Measurements from ENCODE around the gene CXCL16.

The CXCL16 gene

DNA sequence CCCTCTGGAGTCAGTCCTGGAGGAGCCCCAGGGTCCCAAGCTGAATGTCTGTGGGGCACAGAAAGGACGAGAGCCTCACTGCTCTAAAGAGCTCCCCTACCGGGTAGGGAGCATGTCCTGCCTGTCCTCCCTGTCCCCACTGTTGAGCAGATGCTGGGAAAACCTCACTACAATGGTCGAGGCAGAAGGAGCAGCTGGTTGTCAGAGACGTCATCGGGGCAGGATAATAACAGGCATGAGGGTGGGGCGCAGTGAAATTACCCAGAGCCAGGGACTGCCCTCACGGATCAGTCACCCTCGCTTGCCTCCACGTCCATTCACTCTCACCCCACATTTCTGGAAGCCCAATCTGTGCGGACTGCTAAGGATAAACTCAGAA lies 32.5 kb upstream of the CXCL16 start:
- Histone ChIP-seq H3K36me3 (ENCODE audit: control insufficient read depth, insufficient read depth, low read length) (no peaks in the 10 kb centered on the region), H3K9me3 (ENCODE audit: control insufficient read depth, low read length) (no peaks in the 10 kb centered on the region)
- WGBS, 2 experiments (ENCODE audit: insufficient coverage in 2 of 2) = 78 to 81% methylated on average over 7 to 8 of the region's 10 CpGs

DNA sequence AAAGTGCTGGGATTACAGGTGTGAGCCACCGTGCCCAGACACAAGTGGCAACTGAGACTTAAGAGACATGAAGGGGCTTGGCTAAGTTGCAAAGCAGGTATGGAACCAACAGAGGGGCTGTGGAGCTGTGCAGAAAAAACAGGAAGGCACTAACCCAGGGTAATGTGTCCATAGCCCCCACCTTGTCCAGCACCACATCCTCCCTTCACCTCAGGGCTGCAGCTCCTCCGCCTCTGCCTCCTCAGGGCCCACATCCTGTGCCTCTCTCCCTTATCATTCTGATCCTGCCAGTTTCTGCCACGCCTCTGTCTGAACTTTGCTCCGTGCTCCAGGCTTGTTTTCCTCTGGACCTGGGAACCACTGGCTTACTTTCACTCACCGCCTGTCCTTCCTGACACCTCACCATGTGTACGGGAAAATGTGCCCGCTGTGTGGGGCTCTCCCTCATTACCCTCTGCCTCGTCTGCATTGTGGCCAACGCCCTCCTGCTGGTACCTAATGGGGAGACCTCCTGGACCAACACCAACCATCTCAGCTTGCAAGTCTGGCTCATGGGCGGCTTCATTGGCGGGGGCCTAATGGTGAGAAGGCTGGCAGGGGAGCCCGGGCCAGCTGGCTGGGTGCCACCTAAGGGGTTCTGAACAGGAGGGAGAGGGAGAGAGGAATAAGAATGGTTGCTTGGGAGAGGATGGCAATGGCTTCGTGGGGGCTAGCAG lies 31.9 kb upstream of the CXCL16 start, which contains the start of gene TM4SF5:
Gene TM4SF5, plus strand, starts transcription at position 368 of the 716 bp plus-strand sequence. Its CDS starts 37 bp downstream, at position 405.
- H3K27ac ChIP-seq (ENCODE audit: low read depth, low read length, severe bottlenecking) = no peak within 1 kb of the TSS
- H3K9me3 ChIP-seq (ENCODE audit: control insufficient read depth, low read length) = no peaks in the 10 kb centered on the region
- WGBS, 2 experiments (ENCODE audit: insufficient coverage in 2 of 2) = 84 to 89% methylated on average over 10 to 11 of the region's 13 CpGs
- H3K36me3 ChIP-seq (ENCODE audit: control insufficient read depth, insufficient read depth, low read length) = no peaks in the 10 kb centered on the region
- H3K4me3 ChIP-seq (ENCODE audit: extremely low read depth, insufficient read depth, low read length, poor library complexity, severe bottlenecking) = no peak within 1 kb of the TSS
- peaks cover 3% of the 10 kb centered on the region for H3K4me1 ChIP-seq (ENCODE audit: control insufficient read depth, insufficient read depth, low read length, poor library complexity, severe bottlenecking)

More for the DNA sequence above, 32.5 kb upstream of the CXCL16 start:
- Histone ChIP-seq H3K4me3 (ENCODE audit: extremely low read depth, insufficient read depth, low read length, poor library complexity, severe bottlenecking) (no peak overlapping the region), H3K27ac (ENCODE audit: low read depth, low read length, severe bottlenecking) (no peak overlapping the region), H3K4me1 (ENCODE audit: control insufficient read depth, insufficient read depth, low read length, poor library complexity, severe bottlenecking) (peaks cover 3% of the 10 kb centered on the region)

DNA sequence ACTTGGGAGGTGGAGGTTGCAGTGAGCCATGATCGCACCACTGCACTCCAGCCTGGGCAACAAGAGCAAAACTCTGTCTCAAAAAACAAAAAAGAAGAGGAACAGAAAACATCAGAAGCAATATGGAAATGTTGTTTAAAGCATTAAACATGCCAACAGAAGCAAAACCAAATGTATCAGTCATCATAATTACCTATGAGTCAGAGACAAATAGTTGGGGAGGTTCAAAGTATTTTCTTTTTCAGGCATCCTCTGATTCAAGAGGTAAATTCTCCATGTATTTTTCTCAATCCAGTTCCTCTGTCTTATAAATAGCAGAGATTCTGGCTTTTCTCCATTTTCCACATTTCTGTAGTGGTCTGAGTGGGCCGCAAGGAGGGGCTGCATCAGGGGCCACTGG lies 29.9 kb upstream of the CXCL16 start:
- Histone ChIP-seq H3K4me1 (ENCODE audit: control insufficient read depth, insufficient read depth, low read length, poor library complexity, severe bottlenecking) (peaks cover 6% of the 10 kb centered on the region), H3K4me3 (ENCODE audit: extremely low read depth, insufficient read depth, low read length, poor library complexity, severe bottlenecking) (no peak overlapping the region), H3K9me3 (ENCODE audit: control insufficient read depth, low read length) (no peaks in the 10 kb centered on the region), H3K36me3 (ENCODE audit: control insufficient read depth, insufficient read depth, low read length) (no peaks in the 10 kb centered on the region), H3K27ac (ENCODE audit: low read depth, low read length, severe bottlenecking) (no peak overlapping the region)
- 89 to 100% methylated on average over 2 of the region's 2 CpGs for WGBS, 2 experiments (ENCODE audit: insufficient coverage in 2 of 2)

GRCh38 chr17:4768298-4768697 lies 28.6 kb upstream of the CXCL16 start:
- no peaks in the 10 kb centered on the region for H3K9me3 ChIP-seq (ENCODE audit: control insufficient read depth, low read length)
- H3K36me3 ChIP-seq (ENCODE audit: control insufficient read depth, insufficient read depth, low read length) = no peaks in the 10 kb centered on the region
- H3K4me3 ChIP-seq (ENCODE audit: extremely low read depth, insufficient read depth, low read length, poor library complexity, severe bottlenecking) = no peak overlapping the region
- peaks cover 6% of the 10 kb centered on the region for H3K4me1 ChIP-seq (ENCODE audit: control insufficient read depth, insufficient read depth, low read length, poor library complexity, severe bottlenecking)
- H3K27ac ChIP-seq (ENCODE audit: low read depth, low read length, severe bottlenecking) = no peak overlapping the region
- WGBS, 2 experiments (ENCODE audit: insufficient coverage in 2 of 2) = 83 to 89% methylated on average over 3 to 4 of the region's 6 CpGs

DNA sequence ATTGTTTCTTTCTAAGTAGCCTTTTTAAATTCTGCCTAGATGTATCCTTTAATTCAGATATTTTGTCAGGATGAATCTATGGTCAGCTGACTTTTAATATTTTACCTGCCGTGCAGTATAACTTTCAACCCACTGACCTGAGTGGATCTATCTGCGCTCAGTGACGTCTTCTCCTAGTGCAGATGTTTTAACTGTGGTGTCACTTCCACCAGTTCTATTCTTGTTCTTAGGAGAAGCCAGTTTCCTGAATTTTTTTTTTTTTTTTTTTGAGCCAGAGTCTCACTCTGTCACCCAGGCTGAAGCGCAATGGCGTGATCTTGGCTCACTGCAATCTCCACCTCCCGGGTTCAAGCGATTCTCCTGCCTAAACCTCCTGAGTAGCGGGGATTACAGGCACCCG lies 27.0 kb upstream of the CXCL16 start:
- Histone ChIP-seq H3K27ac (ENCODE audit: low read depth, low read length, severe bottlenecking) (no peak overlapping the region), H3K36me3 (ENCODE audit: control insufficient read depth, insufficient read depth, low read length) (no peaks in the 10 kb centered on the region), H3K4me1 (ENCODE audit: control insufficient read depth, insufficient read depth, low read length, poor library complexity, severe bottlenecking) (peaks cover 6% of the 10 kb centered on the region), H3K4me3 (ENCODE audit: extremely low read depth, insufficient read depth, low read length, poor library complexity, severe bottlenecking) (no peak overlapping the region), H3K9me3 (ENCODE audit: control insufficient read depth, low read length) (no peaks in the 10 kb centered on the region)
- WGBS, 2 experiments (ENCODE audit: insufficient coverage in 2 of 2) = 91 to 96% methylated on average over 5 to 7 of the region's 9 CpGs

DNA sequence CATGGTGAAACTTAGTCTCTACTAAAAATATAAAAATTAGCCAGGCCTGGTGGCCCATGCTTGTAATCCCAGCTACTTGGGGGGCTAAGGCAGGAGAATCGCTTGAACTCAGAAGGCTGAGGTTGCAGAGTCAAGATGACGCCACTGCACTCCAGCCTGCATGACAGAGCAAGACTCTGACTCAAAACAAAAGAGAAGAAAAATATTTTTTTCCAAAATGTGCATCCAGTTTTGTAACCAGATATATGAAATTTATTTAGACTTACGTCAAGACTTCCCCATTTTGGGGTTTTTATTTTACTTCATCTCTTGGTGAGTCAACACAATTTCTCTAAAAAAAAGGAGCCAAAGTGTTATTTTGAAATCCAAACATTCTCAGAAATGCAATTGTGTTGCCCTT lies 26.5 kb upstream of the CXCL16 start:
- Histone ChIP-seq H3K27ac (ENCODE audit: low read depth, low read length, severe bottlenecking) (no peak overlapping the region), H3K4me1 (ENCODE audit: control insufficient read depth, insufficient read depth, low read length, poor library complexity, severe bottlenecking) (peaks cover 6% of the 10 kb centered on the region), H3K36me3 (ENCODE audit: control insufficient read depth, insufficient read depth, low read length) (no peaks in the 10 kb centered on the region), H3K4me3 (ENCODE audit: extremely low read depth, insufficient read depth, low read length, poor library complexity, severe bottlenecking) (no peak overlapping the region), H3K9me3 (ENCODE audit: control insufficient read depth, low read length) (no peaks in the 10 kb centered on the region)
- WGBS, 2 experiments (ENCODE audit: insufficient coverage in 2 of 2) = 93 to 100% methylated on average over 1 to 3 of the region's 3 CpGs

GRCh38 chr17:4764595-4764994 lies 24.9 kb upstream of the CXCL16 start:
- WGBS, 2 experiments (ENCODE audit: insufficient coverage in 2 of 2) = 100% methylated on average over 1 of the region's 3 CpGs; no CpG with 5 or more reads in 1 of the 2 experiments
- no peaks in the 10 kb centered on the region for H3K36me3 ChIP-seq (ENCODE audit: control insufficient read depth, insufficient read depth, low read length)
- H3K4me3 ChIP-seq (ENCODE audit: extremely low read depth, insufficient read depth, low read length, poor library complexity, severe bottlenecking) = no peak overlapping the region
- H3K4me1 ChIP-seq (ENCODE audit: control insufficient read depth, insufficient read depth, low read length, poor library complexity, severe bottlenecking) = peaks cover 3% of the 10 kb centered on the region
- no peaks in the 10 kb centered on the region for H3K9me3 ChIP-seq (ENCODE audit: control insufficient read depth, low read length)
- H3K27ac ChIP-seq (ENCODE audit: low read depth, low read length, severe bottlenecking) = no peak overlapping the region

DNA sequence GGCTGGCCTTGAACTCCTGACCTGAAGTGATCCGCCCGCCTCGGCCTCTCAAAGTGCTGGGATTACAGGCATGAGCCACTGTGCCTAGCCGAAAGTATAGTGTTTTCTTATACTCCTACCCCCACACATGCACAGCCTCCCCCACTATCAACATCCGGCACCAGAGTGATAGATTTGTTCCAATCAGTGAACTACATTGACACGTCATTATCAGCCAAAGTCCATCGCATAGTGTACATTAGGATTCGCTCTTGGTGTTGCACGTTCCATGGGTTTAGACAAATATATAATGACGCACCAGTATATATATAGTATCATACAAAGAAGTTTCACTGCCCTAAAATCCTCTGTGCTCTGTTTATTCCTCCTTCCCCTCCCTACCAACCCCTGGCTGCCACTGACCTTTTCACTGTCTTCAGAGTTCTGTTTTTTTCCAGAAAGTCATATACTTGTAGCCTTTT lies 20.1 kb upstream of the CXCL16 start:
- Histone ChIP-seq H3K36me3 (ENCODE audit: control insufficient read depth, insufficient read depth, low read length) (no peaks in the 10 kb centered on the region), H3K9me3 (ENCODE audit: control insufficient read depth, low read length) (no peaks in the 10 kb centered on the region), H3K4me1 (ENCODE audit: control insufficient read depth, insufficient read depth, low read length, poor library complexity, severe bottlenecking) (no peaks in the 10 kb centered on the region), H3K4me3 (ENCODE audit: extremely low read depth, insufficient read depth, low read length, poor library complexity, severe bottlenecking) (no peak overlapping the region), H3K27ac (ENCODE audit: low read depth, low read length, severe bottlenecking) (no peak overlapping the region)
- WGBS, 2 experiments (ENCODE audit: insufficient coverage in 2 of 2) = 96 to 97% methylated on average over 4 to 10 of the region's 10 CpGs

GRCh38 chr17:4753392-4753791 lies 13.7 kb upstream of the CXCL16 start:
- Histone ChIP-seq H3K4me3 (ENCODE audit: extremely low read depth, insufficient read depth, low read length, poor library complexity, severe bottlenecking) (no peak overlapping the region), H3K36me3 (ENCODE audit: control insufficient read depth, insufficient read depth, low read length) (no peaks in the 10 kb centered on the region), H3K27ac (ENCODE audit: low read depth, low read length, severe bottlenecking) (no peak overlapping the region), H3K4me1 (ENCODE audit: control insufficient read depth, insufficient read depth, low read length, poor library complexity, severe bottlenecking) (no peaks in the 10 kb centered on the region), H3K9me3 (ENCODE audit: control insufficient read depth, low read length) (no peaks in the 10 kb centered on the region)
- no CpG with 5 or more reads among the region's 1 CpG for WGBS, 2 experiments (ENCODE audit: insufficient coverage in 2 of 2)

- H3K4me3 ChIP-seq (ENCODE audit: extremely low read depth, insufficient read depth, low read length, poor library complexity, severe bottlenecking) = no peak overlapping the region
- 100% methylated on average over 1 to 2 of the region's 5 CpGs for WGBS, 2 experiments (ENCODE audit: insufficient coverage in 2 of 2)
Measured at GRCh38 chr17:4751932-4752331, 12.2 kb upstream of the CXCL16 start.

GRCh38 chr17:4750606-4751005 lies 10.9 kb upstream of the CXCL16 start:
- Histone ChIP-seq H3K4me1 (ENCODE audit: control insufficient read depth, insufficient read depth, low read length, poor library complexity, severe bottlenecking) (peaks cover 4% of the 10 kb centered on the region), H3K4me3 (ENCODE audit: extremely low read depth, insufficient read depth, low read length, poor library complexity, severe bottlenecking) (no peak overlapping the region), H3K9me3 (ENCODE audit: control insufficient read depth, low read length) (no peaks in the 10 kb centered on the region), H3K36me3 (ENCODE audit: control insufficient read depth, insufficient read depth, low read length) (no peaks in the 10 kb centered on the region), H3K27ac (ENCODE audit: low read depth, low read length, severe bottlenecking) (no peak overlapping the region)
- WGBS, 2 experiments (ENCODE audit: insufficient coverage in 2 of 2) = 42 to 46% methylated on average over 3 of the region's 3 CpGs

More at GRCh38 chr17:4751932-4752331, 12.2 kb upstream of the CXCL16 start:
- Histone ChIP-seq H3K4me1 (ENCODE audit: control insufficient read depth, insufficient read depth, low read length, poor library complexity, severe bottlenecking) (peaks cover 4% of the 10 kb centered on the region), H3K27ac (ENCODE audit: low read depth, low read length, severe bottlenecking) (no peak overlapping the region), H3K9me3 (ENCODE audit: control insufficient read depth, low read length) (no peaks in the 10 kb centered on the region), H3K36me3 (ENCODE audit: control insufficient read depth, insufficient read depth, low read length) (no peaks in the 10 kb centered on the region)

Measured in mesodermal cell (in vitro differentiated cells).